ENCODE data around the gene GEMIN4.
"Not testable (repeated sequence)": the region's sequence is repeated elsewhere in the genome, so short reads cannot be mapped to it uniquely, and the experiment has no call there.

Gene GEMIN4

DNA sequence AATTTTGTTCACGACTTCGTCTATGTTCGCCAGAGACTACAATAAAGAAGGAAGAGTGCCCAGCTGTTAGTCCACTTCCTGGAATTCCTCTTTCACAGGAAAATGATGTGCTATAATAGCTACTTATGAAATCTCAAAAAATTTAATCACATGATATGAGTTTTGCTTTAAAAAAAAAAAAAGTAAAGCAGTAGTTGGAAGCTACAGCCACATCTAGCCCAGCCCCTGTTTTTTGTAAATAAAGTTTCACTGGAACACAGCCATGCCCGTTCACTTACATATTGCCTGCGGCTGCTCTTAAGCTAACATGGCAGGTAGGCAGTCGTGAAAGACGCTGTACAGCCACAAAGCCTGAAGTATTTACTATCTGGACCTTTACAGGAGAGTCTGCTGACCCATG lies 52.7 kb downstream of the GEMIN4 start:
- no peak for DNase-seq (ENCODE audit: low spot score)

DNA sequence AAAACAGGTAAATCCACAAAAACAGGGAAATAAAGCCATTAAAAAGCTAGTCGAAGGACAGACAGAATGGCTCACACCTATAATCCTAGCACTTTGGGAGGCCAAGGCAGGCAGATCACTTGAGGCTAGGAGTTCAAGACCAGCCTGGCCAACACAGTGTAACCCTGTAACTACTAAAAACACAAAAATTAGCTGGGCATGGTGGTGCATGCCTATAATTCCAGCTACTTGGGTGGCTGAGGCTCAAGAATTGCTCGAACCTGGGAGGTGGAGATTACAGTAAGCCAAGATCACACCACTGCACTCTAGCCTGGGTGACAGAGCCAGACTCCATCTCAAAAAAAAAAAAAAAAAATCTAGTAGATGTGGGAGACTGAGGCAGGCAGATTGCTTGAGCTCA lies 54.0 kb downstream of the GEMIN4 start:
- DNase-seq (ENCODE audit: low spot score) = not testable (repeated sequence)

DNA sequence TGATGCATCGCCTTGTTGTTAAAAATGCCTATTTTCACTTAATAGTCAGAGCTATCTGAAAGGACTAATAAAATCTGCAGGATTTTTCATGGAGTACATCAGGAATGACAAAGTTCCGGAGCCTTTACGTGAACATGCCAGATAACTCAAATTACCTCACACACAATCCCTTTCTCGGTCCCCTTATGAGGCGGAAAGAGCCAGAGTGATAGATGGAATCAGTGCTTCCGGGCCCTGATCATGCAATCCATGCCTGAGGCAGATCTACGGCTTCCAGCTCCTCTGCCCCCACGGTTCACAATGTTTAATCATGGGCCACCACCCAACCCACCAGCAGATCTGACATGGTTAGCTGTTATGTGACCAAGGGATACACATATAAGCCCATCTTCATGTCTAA lies 54.4 kb downstream of the GEMIN4 start:
- DNase-seq (ENCODE audit: low spot score) = no peak

DNA sequence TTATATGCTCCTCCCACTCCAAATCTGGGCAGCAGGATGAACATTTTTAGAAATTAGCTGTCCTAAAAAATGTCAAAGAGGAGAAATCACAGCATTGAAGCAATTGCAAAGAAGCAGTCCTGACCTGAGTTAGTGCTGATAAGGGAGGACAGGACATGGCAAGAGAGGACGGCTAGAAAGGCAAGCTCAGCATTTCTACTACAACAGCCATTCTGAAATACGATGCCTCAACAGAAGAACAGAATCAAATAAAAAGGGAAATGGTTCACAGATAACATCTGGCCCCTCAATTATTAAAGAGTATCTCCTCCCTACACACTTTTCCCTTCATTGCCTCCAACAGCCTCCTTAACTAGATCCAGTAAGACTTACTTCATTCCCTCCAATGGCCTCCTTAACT lies 55.7 kb downstream of the GEMIN4 start:
- DNase-seq (ENCODE audit: low spot score) = no peak

Measured in AG08396 (cell line).